HL-60 (cell line): ENCODE results near the gene CDC42BPA.

ENCODE experiments used
- POLR2AphosphoS5 ChIP-seq: IDR thresholded peaks from 2 replicates; pipeline ENCODE4 v1.6.1; 2012; ENCODE audit warnings: low read depth
- TF ChIP-seq, protein P1 (sequence below): IDR thresholded peaks from one replicate; pipeline ENCODE4 v1.5.1; 2011; ENCODE audit warnings: low read length, control low read depth, inconsistent platforms; ENCODE audit not compliant: insufficient read depth
- TF ChIP-seq, protein P2 (sequence below): IDR thresholded peaks from 2 replicates; pipeline ENCODE4 v1.6.1; 2012; ENCODE audit warnings: low read depth; ENCODE audit not compliant: insufficient replicate concordance

DNA sequence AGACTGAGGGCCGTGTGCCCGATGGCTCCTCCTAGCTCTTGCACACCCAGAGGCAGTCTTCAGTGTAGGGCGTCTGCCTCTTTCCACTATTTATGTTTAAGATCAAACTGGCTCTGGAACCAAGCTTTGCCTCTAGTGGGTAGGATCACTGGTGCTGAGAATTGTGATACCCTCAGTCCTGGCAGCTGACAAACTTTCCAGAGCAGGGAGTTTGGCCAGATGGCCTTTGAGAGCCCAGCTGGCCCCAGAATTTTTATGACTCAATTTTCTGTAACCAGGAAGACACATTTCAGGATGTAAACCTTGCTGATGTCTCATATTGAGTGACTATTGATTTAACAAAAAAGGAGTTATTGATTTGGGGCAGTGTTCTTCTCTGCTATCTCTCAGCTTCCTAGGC, 371.5 kb downstream of the CDC42BPA start:
- TF ChIP-seq, protein P1, sequence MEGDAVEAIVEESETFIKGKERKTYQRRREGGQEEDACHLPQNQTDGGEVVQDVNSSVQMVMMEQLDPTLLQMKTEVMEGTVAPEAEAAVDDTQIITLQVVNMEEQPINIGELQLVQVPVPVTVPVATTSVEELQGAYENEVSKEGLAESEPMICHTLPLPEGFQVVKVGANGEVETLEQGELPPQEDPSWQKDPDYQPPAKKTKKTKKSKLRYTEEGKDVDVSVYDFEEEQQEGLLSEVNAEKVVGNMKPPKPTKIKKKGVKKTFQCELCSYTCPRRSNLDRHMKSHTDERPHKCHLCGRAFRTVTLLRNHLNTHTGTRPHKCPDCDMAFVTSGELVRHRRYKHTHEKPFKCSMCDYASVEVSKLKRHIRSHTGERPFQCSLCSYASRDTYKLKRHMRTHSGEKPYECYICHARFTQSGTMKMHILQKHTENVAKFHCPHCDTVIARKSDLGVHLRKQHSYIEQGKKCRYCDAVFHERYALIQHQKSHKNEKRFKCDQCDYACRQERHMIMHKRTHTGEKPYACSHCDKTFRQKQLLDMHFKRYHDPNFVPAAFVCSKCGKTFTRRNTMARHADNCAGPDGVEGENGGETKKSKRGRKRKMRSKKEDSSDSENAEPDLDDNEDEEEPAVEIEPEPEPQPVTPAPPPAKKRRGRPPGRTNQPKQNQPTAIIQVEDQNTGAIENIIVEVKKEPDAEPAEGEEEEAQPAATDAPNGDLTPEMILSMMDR: no peak
- TF ChIP-seq POLR2AphosphoS5: no peak
- TF ChIP-seq, protein P2, sequence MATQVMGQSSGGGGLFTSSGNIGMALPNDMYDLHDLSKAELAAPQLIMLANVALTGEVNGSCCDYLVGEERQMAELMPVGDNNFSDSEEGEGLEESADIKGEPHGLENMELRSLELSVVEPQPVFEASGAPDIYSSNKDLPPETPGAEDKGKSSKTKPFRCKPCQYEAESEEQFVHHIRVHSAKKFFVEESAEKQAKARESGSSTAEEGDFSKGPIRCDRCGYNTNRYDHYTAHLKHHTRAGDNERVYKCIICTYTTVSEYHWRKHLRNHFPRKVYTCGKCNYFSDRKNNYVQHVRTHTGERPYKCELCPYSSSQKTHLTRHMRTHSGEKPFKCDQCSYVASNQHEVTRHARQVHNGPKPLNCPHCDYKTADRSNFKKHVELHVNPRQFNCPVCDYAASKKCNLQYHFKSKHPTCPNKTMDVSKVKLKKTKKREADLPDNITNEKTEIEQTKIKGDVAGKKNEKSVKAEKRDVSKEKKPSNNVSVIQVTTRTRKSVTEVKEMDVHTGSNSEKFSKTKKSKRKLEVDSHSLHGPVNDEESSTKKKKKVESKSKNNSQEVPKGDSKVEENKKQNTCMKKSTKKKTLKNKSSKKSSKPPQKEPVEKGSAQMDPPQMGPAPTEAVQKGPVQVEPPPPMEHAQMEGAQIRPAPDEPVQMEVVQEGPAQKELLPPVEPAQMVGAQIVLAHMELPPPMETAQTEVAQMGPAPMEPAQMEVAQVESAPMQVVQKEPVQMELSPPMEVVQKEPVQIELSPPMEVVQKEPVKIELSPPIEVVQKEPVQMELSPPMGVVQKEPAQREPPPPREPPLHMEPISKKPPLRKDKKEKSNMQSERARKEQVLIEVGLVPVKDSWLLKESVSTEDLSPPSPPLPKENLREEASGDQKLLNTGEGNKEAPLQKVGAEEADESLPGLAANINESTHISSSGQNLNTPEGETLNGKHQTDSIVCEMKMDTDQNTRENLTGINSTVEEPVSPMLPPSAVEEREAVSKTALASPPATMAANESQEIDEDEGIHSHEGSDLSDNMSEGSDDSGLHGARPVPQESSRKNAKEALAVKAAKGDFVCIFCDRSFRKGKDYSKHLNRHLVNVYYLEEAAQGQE: no peak
